Endodermal cell (in vitro differentiated cells): ENCODE data around the gene DENND5A. TPM values are rescaled to one million over a fixed set of nuclear protein-coding genes. Genes with fewer than 3 reads are reported as not detected.

ENCODE experiments used
- DNase-seq: peaks from one replicate; pipeline ENCODE4 v3.0.0-alpha.2; 2017
- H3K27ac ChIP-seq: 2 replicates; pipeline ENCODE4 v1.5.1; 2013; ENCODE audit warnings: mild to moderate bottlenecking, low read depth, low read length, moderate library complexity
- H3K27me3 ChIP-seq: 2 replicates; pipeline ENCODE4 v1.6.1; 2013; ENCODE audit warnings: mild to moderate bottlenecking, low read length, moderate library complexity; ENCODE audit not compliant: insufficient read depth, control insufficient read depth, poor library complexity, severe bottlenecking
- H3K36me3 ChIP-seq: 2 replicates; pipeline ENCODE4 v1.7.0; 2013; ENCODE audit warnings: mild to moderate bottlenecking, low read length, moderate library complexity; ENCODE audit not compliant: control insufficient read depth, insufficient read depth
- H3K4me1 ChIP-seq: one replicate; pipeline ENCODE4 v1.7.0; 2013; ENCODE audit warnings: low read length; ENCODE audit not compliant: control insufficient read depth, insufficient read depth
- H3K4me3 ChIP-seq: 2 replicates; pipeline ENCODE4 v1.5.1; 2013; ENCODE audit warnings: mild to moderate bottlenecking, low read length, moderate library complexity
- H3K9ac ChIP-seq: 2 replicates; pipeline ENCODE4 v1.6.1; 2013; ENCODE audit warnings: mild to moderate bottlenecking, low read length, moderate library complexity; ENCODE audit not compliant: poor library complexity, severe bottlenecking; ENCODE audit errors: extremely low read depth
- H3K9me3 ChIP-seq: 2 replicates; pipeline ENCODE4 v1.6.1; 2013; ENCODE audit warnings: mild to moderate bottlenecking, low read length, moderate library complexity; ENCODE audit not compliant: control insufficient read depth
- H3K27ac Mint-ChIP-seq: 2 replicates; pipeline ENCODE4 v1.8.0; 2020; ENCODE audit warnings: mixed read lengths
- H3K27me3 Mint-ChIP-seq: 2 replicates; pipeline ENCODE4 v1.8.0; 2021; ENCODE audit warnings: mild to moderate bottlenecking, mixed read lengths; ENCODE audit not compliant: insufficient read depth
- H3K36me3 Mint-ChIP-seq: 2 replicates; pipeline ENCODE4 v1.8.0; 2020; ENCODE audit warnings: low read depth, mixed read lengths
- H3K4me1 Mint-ChIP-seq: 2 replicates; pipeline ENCODE4 v1.8.0; 2020; ENCODE audit warnings: mixed read lengths
- H3K4me3 Mint-ChIP-seq: 2 replicates; pipeline ENCODE4 v1.8.0; 2020; ENCODE audit warnings: mild to moderate bottlenecking, moderate library complexity, mixed read lengths
- H3K9me3 Mint-ChIP-seq: 2 replicates; pipeline ENCODE4 v1.8.0; 2020; ENCODE audit warnings: mild to moderate bottlenecking, mixed read lengths
- WGBS, 2 experiments: methylation state at CpG; one replicate each; pipeline versions ENCODE4 v1.1.5 to v1.1.7; 2013; ENCODE audit warnings: missing lambda C conversion rate in 2 of 2, mixed read lengths in 1 of 2; ENCODE audit not compliant: insufficient coverage in 1 of 2, insufficient read length in 1 of 2; 5-methylcytosine and 5-hydroxymethylcytosine counted together
- total RNA-seq, 2 donors: library from RNA; stranded (reverse); fragmentation: NEBNext Ultra II Directional in 1 of 2; extraction: Animal tissue kit (Norgen Biotek cat#: 25700) in 1 of 2; gene quantifications; 2 replicates in 1 of 2; 3 replicates in 1 of 2; pipeline ENCODE4 v1.2.1, GENCODE V29; 2021
- TF ChIP-seq, protein P1 (sequence below): fragments of 200-600 bp; sonication (generic); conservative IDR thresholded peaks from 2 replicates; pipeline ENCODE4 v1.5.0; 2021; ENCODE audit warnings: antibody characterized with exemption, mild to moderate bottlenecking

Gene DENND5A
- total RNA-seq, 2 donors from 2014 or later = 119 to 171 TPM

DNA sequence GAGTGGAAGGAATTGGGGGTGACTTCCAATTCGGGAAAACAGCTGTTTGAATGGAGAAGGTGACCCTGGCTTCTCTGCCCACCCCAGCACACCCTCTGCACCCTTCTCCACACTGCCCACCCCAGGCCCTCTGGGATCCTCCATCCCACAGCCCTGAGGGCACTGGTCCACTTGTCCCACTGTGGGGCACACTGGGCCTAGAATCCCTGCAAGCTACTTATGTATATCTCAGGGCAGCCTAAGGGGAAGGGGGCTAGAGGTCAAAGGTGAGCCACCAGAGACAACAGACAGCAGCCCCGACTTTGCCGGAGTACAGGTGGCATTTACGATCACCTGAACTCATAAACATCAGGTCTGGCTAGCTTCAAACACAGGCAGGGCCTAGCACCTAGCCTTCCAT, 173.1 kb downstream of the DENND5A start:
- Histone ChIP-seq H3K4me3 (no peak overlapping the region), H3K36me3 (no peaks in the 10 kb centered on the region), H3K9ac (no peak overlapping the region), H3K27me3 (peaks cover 54% of the 10 kb centered on the region), H3K9me3 (no peaks in the 10 kb centered on the region), H3K4me1 (no peaks in the 10 kb centered on the region), H3K27ac (no peak overlapping the region)
- Mint-ChIP-seq H3K36me3 (no peaks in the 10 kb centered on the region), H3K27ac (no peak overlapping the region), H3K4me1 (peaks cover 5% of the 10 kb centered on the region), H3K27me3 (peaks cover 61% of the 10 kb centered on the region), H3K4me3 (peak overlapping the region; percentile 42), H3K9me3 (no peaks in the 10 kb centered on the region)
- no peak for DNase-seq
- 86 to 89% methylated on average over 1 to 4 of the region's 4 CpGs for WGBS, 2 experiments
- TF ChIP-seq, protein P1, sequence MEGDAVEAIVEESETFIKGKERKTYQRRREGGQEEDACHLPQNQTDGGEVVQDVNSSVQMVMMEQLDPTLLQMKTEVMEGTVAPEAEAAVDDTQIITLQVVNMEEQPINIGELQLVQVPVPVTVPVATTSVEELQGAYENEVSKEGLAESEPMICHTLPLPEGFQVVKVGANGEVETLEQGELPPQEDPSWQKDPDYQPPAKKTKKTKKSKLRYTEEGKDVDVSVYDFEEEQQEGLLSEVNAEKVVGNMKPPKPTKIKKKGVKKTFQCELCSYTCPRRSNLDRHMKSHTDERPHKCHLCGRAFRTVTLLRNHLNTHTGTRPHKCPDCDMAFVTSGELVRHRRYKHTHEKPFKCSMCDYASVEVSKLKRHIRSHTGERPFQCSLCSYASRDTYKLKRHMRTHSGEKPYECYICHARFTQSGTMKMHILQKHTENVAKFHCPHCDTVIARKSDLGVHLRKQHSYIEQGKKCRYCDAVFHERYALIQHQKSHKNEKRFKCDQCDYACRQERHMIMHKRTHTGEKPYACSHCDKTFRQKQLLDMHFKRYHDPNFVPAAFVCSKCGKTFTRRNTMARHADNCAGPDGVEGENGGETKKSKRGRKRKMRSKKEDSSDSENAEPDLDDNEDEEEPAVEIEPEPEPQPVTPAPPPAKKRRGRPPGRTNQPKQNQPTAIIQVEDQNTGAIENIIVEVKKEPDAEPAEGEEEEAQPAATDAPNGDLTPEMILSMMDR = no peak

DNA sequence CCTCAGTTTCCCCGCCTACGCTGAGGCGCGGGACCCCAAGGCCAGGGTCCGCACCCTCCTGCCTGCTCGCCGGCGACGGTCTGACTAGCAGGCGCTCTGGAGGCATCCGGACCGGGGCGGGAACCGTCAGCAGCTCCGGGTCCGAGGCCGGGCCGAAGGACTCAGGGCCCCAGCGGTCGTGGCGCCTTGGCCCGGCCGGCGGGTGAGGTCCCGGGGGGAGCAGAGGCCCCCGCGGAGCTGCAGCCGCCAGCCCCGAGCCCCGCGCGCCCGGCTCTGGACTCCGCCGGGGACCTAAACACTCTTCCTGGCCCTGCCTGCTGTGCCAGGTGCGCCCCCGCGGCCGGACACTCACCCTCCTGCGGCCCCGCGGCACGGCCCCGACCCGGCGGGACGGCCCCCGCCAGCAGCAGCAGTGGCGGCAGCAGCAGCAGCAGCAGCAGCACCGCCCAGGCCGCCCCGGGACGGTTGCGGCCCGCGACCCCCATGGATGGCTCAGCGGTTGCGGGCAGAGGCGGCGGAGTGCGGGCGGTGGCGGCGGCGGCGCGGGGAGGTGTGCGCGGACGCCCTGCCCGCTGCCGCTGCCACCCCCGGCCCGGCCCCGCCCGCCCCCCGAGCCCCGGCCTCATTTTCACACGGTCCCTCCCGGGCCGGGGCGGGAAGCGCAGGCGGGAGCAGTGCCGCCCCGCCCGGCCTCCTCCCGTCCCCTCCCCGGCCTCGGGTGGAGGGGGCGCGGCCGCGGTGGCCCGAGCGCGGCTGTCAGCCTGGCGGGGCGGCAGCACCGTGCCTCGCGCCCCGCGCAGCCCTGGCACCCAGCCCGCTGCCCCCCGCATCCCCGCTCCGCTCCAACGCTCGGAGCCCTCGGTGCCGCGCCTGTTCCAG, 173.9 kb downstream of the DENND5A start, which contains the start of gene SCUBE2:
Gene SCUBE2 (minus strand): TSS at position 556 of the 879 bp plus-strand sequence. CDS start 71 bp downstream, at position 485.
- TF ChIP-seq, protein P1 = no peak
- Histone ChIP-seq H3K27me3 (peaks cover 54% of the 10 kb centered on the region), H3K9ac (no peak within 1 kb of the TSS), H3K36me3 (no peaks in the 10 kb centered on the region), H3K4me3 (peak within 1 kb of the TSS; percentile 66), H3K4me1 (no peaks in the 10 kb centered on the region), H3K27ac (no peak within 1 kb of the TSS), H3K9me3 (no peaks in the 10 kb centered on the region)
- WGBS, 2 experiments = 3 to 5% methylated on average over 24 to 113 of the region's 113 CpGs
- Mint-ChIP-seq H3K36me3 (no peaks in the 10 kb centered on the region), H3K9me3 (no peaks in the 10 kb centered on the region), H3K27me3 (peaks cover 61% of the 10 kb centered on the region), H3K4me3 (peak within 1 kb of the TSS; percentile 51), H3K4me1 (peaks cover 5% of the 10 kb centered on the region), H3K27ac (no peak within 1 kb of the TSS)
- peak; percentile 74 for DNase-seq

DNA sequence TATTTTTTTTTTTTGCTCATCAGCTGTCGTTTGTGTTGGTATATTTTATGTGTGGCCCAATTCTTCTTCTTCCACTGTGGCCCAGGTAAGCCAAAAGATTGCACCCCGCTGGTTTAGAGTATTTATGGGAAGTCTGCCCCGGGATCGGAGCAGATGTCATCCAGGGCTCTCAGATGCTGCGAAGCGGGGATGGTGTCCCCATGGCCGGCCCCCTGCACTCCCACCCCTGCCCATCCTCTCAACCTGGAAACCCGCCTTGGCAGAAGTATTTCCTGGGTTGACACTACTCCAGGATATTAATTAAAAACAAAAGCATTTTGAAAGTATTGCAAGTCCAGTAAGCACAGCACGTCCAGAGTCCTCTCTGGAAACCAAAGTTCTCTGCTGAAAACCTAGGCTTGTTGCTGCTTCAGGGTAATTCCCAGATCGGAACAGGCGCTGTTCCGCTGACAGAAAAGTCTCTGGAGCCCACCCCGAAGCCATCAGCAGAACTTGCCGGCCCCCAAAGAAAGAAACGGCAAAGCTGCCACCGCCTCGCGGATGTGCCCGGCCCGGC, 174.6 kb downstream of the DENND5A start:
- 28 to 36% methylated on average over 11 to 20 of the region's 20 CpGs for WGBS, 2 experiments
- Mint-ChIP-seq H3K36me3 (no peaks in the 10 kb centered on the region), H3K4me3 (peak overlapping the region; percentile 51), H3K9me3 (no peaks in the 10 kb centered on the region), H3K27me3 (peaks cover 61% of the 10 kb centered on the region), H3K27ac (no peak overlapping the region), H3K4me1 (peaks cover 5% of the 10 kb centered on the region)
- Histone ChIP-seq H3K27me3 (peaks cover 54% of the 10 kb centered on the region), H3K4me1 (no peaks in the 10 kb centered on the region), H3K27ac (no peak overlapping the region), H3K4me3 (peak overlapping the region; percentile 66), H3K9ac (no peak overlapping the region), H3K36me3 (no peaks in the 10 kb centered on the region), H3K9me3 (no peaks in the 10 kb centered on the region)
- no peak for DNase-seq
- TF ChIP-seq, protein P1 = no peak
